ENCODE data around the gene PRMT1.
A peak's percentile ranks its signal among the peaks of the same experiment; 100 is the strongest.

PRMT1 gene

GRCh38 chr19:49651820-49652550 lies 25.1 kb upstream of the PRMT1 start:
- DNase-seq: no peak

- DNase-seq: no peak
Measured at GRCh38 chr19:49652551-49653465, 24.3 kb upstream of the PRMT1 start.

- DNase-seq: no peak
Measured at GRCh38 chr19:49653466-49653806, 23.6 kb upstream of the PRMT1 start.

GRCh38 chr19:49654581-49654980 lies 22.5 kb upstream of the PRMT1 start:
- no peak for DNase-seq

- no peak for DNase-seq
Measured at GRCh38 chr19:49655570-49656455, 21.3 kb upstream of the PRMT1 start.

- DNase-seq: no peak
Measured at GRCh38 chr19:49656456-49657109, 20.5 kb upstream of the PRMT1 start.

- no peak for DNase-seq
Measured at GRCh38 chr19:49657493-49658138, 19.5 kb upstream of the PRMT1 start.

GRCh38 chr19:49658139-49658517 lies 18.9 kb upstream of the PRMT1 start:
- DNase-seq: no peak

GRCh38 chr19:49658566-49659442 lies 18.3 kb upstream of the PRMT1 start:
- no peak for DNase-seq

- no peak for DNase-seq
Measured at GRCh38 chr19:49660338-49660961, 16.6 kb upstream of the PRMT1 start.

- DNase-seq: no peak
Measured at GRCh38 chr19:49662011-49662410, 15.1 kb upstream of the PRMT1 start.

GRCh38 chr19:49663224-49663623 lies 13.8 kb upstream of the PRMT1 start:
- no peak for DNase-seq

- DNase-seq: peak; percentile 97
Measured at GRCh38 chr19:49664171-49665035, 12.7 kb upstream of the PRMT1 start.

GRCh38 chr19:49665036-49665350 lies 12.1 kb upstream of the PRMT1 start:
- DNase-seq: no peak

GRCh38 chr19:49665351-49666119 lies 11.5 kb upstream of the PRMT1 start, which contains the start of the genes BCL2L12 and IRF3:
Gene BCL2L12 (plus strand): TSS chr19:49665933. CDS start chr19:49666693, 760 bp downstream.
Gene IRF3 (minus strand): TSS chr19:49665857. CDS start chr19:49664838, 1,019 bp downstream.
- peak; percentile 94 for DNase-seq

- DNase-seq: peak; percentile 42
Measured at GRCh38 chr19:49666120-49666444, 11.0 kb upstream of the PRMT1 start.

- no peak for DNase-seq
Measured at GRCh38 chr19:49667473-49667872, 9.6 kb upstream of the PRMT1 start.

GRCh38 chr19:49669516-49669915 lies 7.6 kb upstream of the PRMT1 start:
- no peak for DNase-seq
